Parathyroid adenoma (tissue), 2 donors: Measurements from ENCODE around the gene ADSL.

Experiments used
- H2AFZ ChIP-seq: fragments of 300-600 bp; sonication (generic); one replicate; pipeline ENCODE4 v1.7.0; 2017; ENCODE audit warnings: antibody characterized with exemption, mild to moderate bottlenecking
- H3K27ac ChIP-seq: fragments of 300-600 bp; sonication (generic); one replicate; pipeline ENCODE4 v1.7.0; 2017
- H3K27me3 ChIP-seq: fragments of 300-600 bp; sonication (generic); one replicate; pipeline ENCODE4 v1.7.0; 2017; ENCODE audit warnings: low read length; ENCODE audit not compliant: control insufficient read depth, insufficient read depth
- H3K36me3 ChIP-seq: fragments of 300-600 bp; sonication (generic); one replicate; pipeline ENCODE4 v1.7.0; 2017; ENCODE audit warnings: low read length; ENCODE audit not compliant: control insufficient read depth, insufficient read depth
- H3K4me1 ChIP-seq: fragments of 300-600 bp; sonication (generic); one replicate; pipeline ENCODE4 v1.7.0; 2017; ENCODE audit warnings: control low read depth
- H3K4me2 ChIP-seq: fragments of 300-600 bp; sonication (generic); one replicate; pipeline ENCODE4 v1.7.0; 2017; ENCODE audit warnings: low read length
- H3K4me3 ChIP-seq: fragments of 300-600 bp; sonication (generic); one replicate; pipeline ENCODE4 v1.7.0; 2017; ENCODE audit warnings: low read depth, low read length
- H3K79me2 ChIP-seq: fragments of 300-600 bp; sonication (generic); one replicate; pipeline ENCODE4 v1.7.0; 2017; ENCODE audit warnings: control low read depth
- H3K9ac ChIP-seq: fragments of 300-600 bp; sonication (generic); one replicate; pipeline ENCODE4 v1.7.0; 2017; ENCODE audit warnings: mild to moderate bottlenecking
- H3K9me3 ChIP-seq: fragments of 300-600 bp; sonication (generic); one replicate; pipeline ENCODE4 v1.7.0; 2017; ENCODE audit warnings: low read length; ENCODE audit not compliant: control insufficient read depth
- TF ChIP-seq, protein P1 (sequence below): fragments of 300-600 bp; sonication (generic); IDR thresholded peaks from one replicate; pipeline ENCODE4 v1.7.0; 2017; ENCODE audit warnings: antibody characterized with exemption, mild to moderate bottlenecking
- donor health status: primary hyperparathyroidism.

The ADSL gene

DNA sequence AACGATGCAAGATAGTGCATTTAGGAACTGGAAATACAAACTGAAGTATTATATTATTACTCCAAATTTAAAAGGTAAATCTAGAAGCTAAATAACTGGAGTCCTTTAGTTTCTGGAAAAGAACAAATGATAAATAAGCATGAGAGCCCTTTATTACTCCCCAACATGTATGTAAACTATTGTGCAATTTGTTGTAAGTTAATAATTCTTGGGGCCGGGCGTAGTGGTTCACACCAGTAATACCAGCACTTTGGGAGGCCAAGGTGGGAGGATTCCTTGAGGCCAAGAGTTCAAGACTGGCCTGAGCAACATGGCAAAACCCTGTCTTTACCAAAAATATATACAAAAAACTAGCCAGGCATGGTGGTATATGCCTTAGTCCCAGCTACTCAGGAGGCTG lies 35.2 kb downstream of the ADSL start:
- TF ChIP-seq, protein P1, sequence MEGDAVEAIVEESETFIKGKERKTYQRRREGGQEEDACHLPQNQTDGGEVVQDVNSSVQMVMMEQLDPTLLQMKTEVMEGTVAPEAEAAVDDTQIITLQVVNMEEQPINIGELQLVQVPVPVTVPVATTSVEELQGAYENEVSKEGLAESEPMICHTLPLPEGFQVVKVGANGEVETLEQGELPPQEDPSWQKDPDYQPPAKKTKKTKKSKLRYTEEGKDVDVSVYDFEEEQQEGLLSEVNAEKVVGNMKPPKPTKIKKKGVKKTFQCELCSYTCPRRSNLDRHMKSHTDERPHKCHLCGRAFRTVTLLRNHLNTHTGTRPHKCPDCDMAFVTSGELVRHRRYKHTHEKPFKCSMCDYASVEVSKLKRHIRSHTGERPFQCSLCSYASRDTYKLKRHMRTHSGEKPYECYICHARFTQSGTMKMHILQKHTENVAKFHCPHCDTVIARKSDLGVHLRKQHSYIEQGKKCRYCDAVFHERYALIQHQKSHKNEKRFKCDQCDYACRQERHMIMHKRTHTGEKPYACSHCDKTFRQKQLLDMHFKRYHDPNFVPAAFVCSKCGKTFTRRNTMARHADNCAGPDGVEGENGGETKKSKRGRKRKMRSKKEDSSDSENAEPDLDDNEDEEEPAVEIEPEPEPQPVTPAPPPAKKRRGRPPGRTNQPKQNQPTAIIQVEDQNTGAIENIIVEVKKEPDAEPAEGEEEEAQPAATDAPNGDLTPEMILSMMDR = no peak
- H3K4me2 ChIP-seq = no peak overlapping the region
- H2AFZ ChIP-seq = no peak overlapping the region
- H3K79me2 ChIP-seq = peaks cover 17% of the 10 kb centered on the region
- no peak overlapping the region for H3K9ac ChIP-seq
- no peaks in the 10 kb centered on the region for H3K4me1 ChIP-seq
- H3K27ac ChIP-seq = no peak overlapping the region
- no peaks in the 10 kb centered on the region for H3K9me3 ChIP-seq
- no peaks in the 10 kb centered on the region for H3K36me3 ChIP-seq
- no peaks in the 10 kb centered on the region for H3K27me3 ChIP-seq
- no peak overlapping the region for H3K4me3 ChIP-seq

DNA sequence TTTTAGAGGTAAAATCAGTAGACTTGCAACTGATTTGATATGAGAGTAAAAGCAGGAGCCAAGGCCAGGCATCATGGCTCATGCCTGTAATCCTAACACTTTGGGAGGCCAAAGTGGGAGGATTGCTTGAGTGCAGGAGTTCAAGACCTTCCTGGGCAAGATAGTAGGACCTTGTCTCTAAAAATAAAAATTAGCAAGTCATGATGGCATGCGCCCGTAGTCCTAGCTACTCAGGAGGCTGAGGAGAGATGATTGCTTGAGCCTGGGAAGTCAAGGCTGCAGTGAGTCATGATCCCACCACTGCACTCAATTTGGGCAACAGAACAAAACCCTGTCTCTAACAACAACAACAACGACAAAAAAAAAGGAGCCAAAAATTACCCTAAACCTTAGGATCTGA lies 37.6 kb downstream of the ADSL start:
- Histone ChIP-seq H3K9me3 (no peaks in the 10 kb centered on the region), H3K27ac (no peak overlapping the region), H2AFZ (no peak overlapping the region), H3K36me3 (no peaks in the 10 kb centered on the region), H3K27me3 (no peaks in the 10 kb centered on the region), H3K9ac (no peak overlapping the region), H3K4me2 (no peak overlapping the region), H3K4me1 (no peaks in the 10 kb centered on the region), H3K4me3 (no peak overlapping the region), H3K79me2 (peaks cover 9% of the 10 kb centered on the region)
- TF ChIP-seq, protein P1 = no peak

DNA sequence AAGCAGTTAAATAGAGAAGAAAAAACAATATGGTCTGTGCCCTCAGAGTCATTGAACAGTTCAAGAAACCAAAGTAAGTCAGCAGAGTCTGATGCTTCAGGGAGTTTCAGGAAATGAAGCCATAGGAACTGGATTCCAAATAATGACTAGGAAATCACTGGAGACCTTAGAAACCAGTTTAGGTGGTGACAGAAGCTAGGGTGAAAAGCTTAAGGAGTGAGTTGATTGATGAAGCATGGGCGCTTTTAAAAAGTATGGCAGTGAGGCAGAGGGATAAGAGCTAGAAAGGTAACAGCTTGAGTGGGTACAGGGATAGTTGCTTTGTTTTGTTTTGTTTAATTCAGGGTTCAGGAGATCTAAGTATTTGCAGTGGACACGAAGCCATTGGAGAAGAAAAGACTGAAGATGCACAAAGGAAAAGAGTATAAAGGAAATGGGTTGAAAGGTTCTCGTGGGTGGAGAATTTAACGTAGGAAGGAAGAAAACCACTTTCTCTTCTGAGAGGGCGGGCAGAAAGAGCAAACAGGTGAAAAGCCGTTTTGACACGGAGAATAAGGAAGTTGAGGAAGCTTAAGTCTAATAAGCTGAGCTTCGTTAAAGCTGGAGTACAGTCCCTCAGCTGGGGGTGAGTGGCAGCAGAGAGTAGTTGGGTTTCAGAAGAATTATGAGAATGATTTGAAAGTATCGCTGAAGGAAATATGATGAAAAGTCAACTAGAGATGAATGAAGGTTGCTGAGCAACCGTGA lies 38.9 kb downstream of the ADSL start:
- Histone ChIP-seq H3K4me3 (no peak overlapping the region), H3K27ac (no peak overlapping the region), H3K9ac (no peak overlapping the region), H3K4me2 (no peak overlapping the region), H3K4me1 (no peaks in the 10 kb centered on the region), H3K79me2 (peaks cover 9% of the 10 kb centered on the region), H3K36me3 (no peaks in the 10 kb centered on the region), H3K27me3 (no peaks in the 10 kb centered on the region), H3K9me3 (no peaks in the 10 kb centered on the region), H2AFZ (no peak overlapping the region)
- TF ChIP-seq, protein P1 = no peak

DNA sequence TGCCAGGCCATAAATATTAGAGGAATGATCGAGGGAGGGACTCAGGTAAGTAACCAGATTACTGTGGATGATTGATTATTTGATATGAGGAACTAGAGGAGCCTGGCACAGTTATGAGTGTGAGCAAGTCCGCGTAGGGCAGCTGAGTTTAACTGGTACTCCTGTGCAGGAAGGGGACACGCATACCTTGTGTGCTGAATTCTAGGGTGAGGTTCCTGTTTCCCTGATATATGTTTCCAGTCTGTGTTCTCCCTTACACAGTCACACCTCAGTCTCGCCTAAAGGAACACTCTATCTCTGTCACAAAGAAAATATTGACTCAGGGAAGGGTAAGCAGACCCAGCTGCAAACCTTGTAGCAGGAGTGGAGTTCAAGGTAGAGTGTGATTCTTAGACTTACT lies 41.4 kb downstream of the ADSL start:
- H3K4me1 ChIP-seq = no peaks in the 10 kb centered on the region
- TF ChIP-seq, protein P1 = no peak
- H3K79me2 ChIP-seq = peaks cover 7% of the 10 kb centered on the region
- no peak overlapping the region for H3K27ac ChIP-seq
- no peaks in the 10 kb centered on the region for H3K9me3 ChIP-seq
- no peak overlapping the region for H3K9ac ChIP-seq
- H3K4me3 ChIP-seq = no peak overlapping the region
- H3K36me3 ChIP-seq = no peaks in the 10 kb centered on the region
- no peak overlapping the region for H2AFZ ChIP-seq
- no peaks in the 10 kb centered on the region for H3K27me3 ChIP-seq
- no peak overlapping the region for H3K4me2 ChIP-seq

DNA sequence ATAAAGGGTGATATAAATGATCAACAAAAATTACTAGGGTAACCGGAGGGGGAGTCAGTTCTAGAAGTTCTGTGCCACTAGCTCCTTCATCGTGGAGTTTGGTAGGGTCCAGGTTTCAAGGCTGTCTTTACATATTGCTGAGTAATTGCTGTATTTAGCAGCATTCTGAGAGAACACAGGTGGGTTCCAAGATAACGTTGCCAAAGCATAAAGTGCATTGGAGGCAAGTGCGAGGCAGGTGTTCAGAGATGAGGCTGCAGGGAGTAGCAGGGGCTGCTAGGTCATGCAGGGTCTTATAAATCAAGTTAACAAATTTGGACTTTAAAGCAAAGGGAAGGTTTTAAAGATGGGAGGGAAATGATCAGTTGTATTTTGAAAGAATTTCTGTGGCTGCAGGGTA lies 41.9 kb downstream of the ADSL start:
- H3K4me3 ChIP-seq = no peak overlapping the region
- no peaks in the 10 kb centered on the region for H3K9me3 ChIP-seq
- no peaks in the 10 kb centered on the region for H3K36me3 ChIP-seq
- no peak overlapping the region for H3K4me2 ChIP-seq
- no peak overlapping the region for H2AFZ ChIP-seq
- TF ChIP-seq, protein P1 = no peak
- no peaks in the 10 kb centered on the region for H3K4me1 ChIP-seq
- H3K27me3 ChIP-seq = no peaks in the 10 kb centered on the region
- H3K79me2 ChIP-seq = peaks cover 7% of the 10 kb centered on the region
- no peak overlapping the region for H3K27ac ChIP-seq
- H3K9ac ChIP-seq = no peak overlapping the region
